CD14-positive monocyte (primary cell): Measurements from ENCODE around the gene WBP1. TPM values are rescaled to one million over a fixed set of nuclear protein-coding genes. Genes with fewer than 3 reads are reported as not detected.

Experiments used
- DNase-seq, 3 donors: peaks; one replicate each; pipeline ENCODE4 v3.0.0-alpha.2; 2011 to 2022
- H2AFZ ChIP-seq: 2 replicates; pipeline ENCODE4 v1.6.0; 2012; ENCODE audit warnings: mild to moderate bottlenecking, low read depth, low read length, inconsistent platforms; ENCODE audit not compliant: insufficient read depth, poor library complexity, severe bottlenecking
- H3K27ac ChIP-seq, 2 donors: 1 replicate in 1 of 2; 2 replicates in 1 of 2; pipeline ENCODE4 v1.5.1; 2012 to 2013; ENCODE audit warnings: low read length in 2 of 2, control low read depth in 1 of 2, inconsistent platforms in 1 of 2, low read depth in 1 of 2, mild to moderate bottlenecking in 1 of 2
- H3K27me3 ChIP-seq, 2 donors: one replicate each; pipeline versions ENCODE4 v1.6.0 to v1.6.1; 2011 to 2013; ENCODE audit warnings: low read length in 2 of 2; ENCODE audit not compliant: control insufficient read depth in 2 of 2, insufficient read depth in 2 of 2
- H3K36me3 ChIP-seq, 2 donors: replicated peaks in 1 of 2; 1 replicate in 1 of 2; 2 replicates in 1 of 2; pipeline versions ENCODE4 v1.5.1 to v1.6.1; 2012 to 2013; ENCODE audit warnings: low read length in 2 of 2, control low read depth in 1 of 2, inconsistent platforms in 1 of 2, mild to moderate bottlenecking in 1 of 2; ENCODE audit not compliant: insufficient read depth in 2 of 2, control insufficient read depth in 1 of 2
- H3K4me1 ChIP-seq, 2 donors: 1 replicate in 1 of 2; 2 replicates in 1 of 2; pipeline versions ENCODE4 v1.5.1 to v1.6.1; 2012 to 2013; ENCODE audit warnings: low read length in 2 of 2, control low read depth in 1 of 2, inconsistent platforms in 1 of 2, mild to moderate bottlenecking in 1 of 2, moderate library complexity in 1 of 2; ENCODE audit not compliant: insufficient read depth in 2 of 2, control insufficient read depth in 1 of 2
- H3K4me2 ChIP-seq: replicated peaks from 2 replicates; pipeline ENCODE3; 2012; ENCODE audit warnings: low read length, moderate library complexity, mild to moderate bottlenecking; ENCODE audit not compliant: poor library complexity, severe bottlenecking; ENCODE audit errors: extremely low read depth
- H3K4me3 ChIP-seq, 3 experiments: fragments of 200-600 bp in 1 of 3; sonication (generic) in 1 of 3; replicated peaks in 1 of 3; 1 replicate in 2 of 3; 2 replicates in 1 of 3; pipeline ENCODE4 v1.5.1; 2011 to 2013; ENCODE audit warnings: low read length in 3 of 3, mild to moderate bottlenecking in 3 of 3, control low read depth in 2 of 3, low read depth in 2 of 3, inconsistent platforms in 1 of 3, moderate library complexity in 1 of 3
- H3K79me2 ChIP-seq: 2 replicates; pipeline ENCODE4 v1.6.0; 2012; ENCODE audit warnings: mild to moderate bottlenecking, control low read depth, inconsistent platforms, low read length, moderate library complexity; ENCODE audit not compliant: insufficient read depth
- H3K9ac ChIP-seq: 2 replicates; pipeline ENCODE4 v1.6.0; 2017; ENCODE audit warnings: low read length, mild to moderate bottlenecking; ENCODE audit not compliant: insufficient read depth, poor library complexity, severe bottlenecking
- H3K9me3 ChIP-seq, 2 donors: replicated peaks in 1 of 2; 1 replicate in 1 of 2; 2 replicates in 1 of 2; pipeline versions ENCODE4 v1.5.1 to v1.6.1; 2012 to 2013; ENCODE audit warnings: low read length in 2 of 2, control low read depth in 1 of 2; ENCODE audit not compliant: control insufficient read depth in 1 of 2, insufficient read depth in 1 of 2
- H4K20me1 ChIP-seq: 2 replicates; pipeline ENCODE4 v1.6.0; 2012; ENCODE audit warnings: mild to moderate bottlenecking, low read length, control low read depth, moderate library complexity; ENCODE audit not compliant: insufficient read depth
- H3K27ac Mint-ChIP-seq, 7 donors: one replicate each; pipeline ENCODE4 v1.8.0; 2020; ENCODE audit warnings: mild to moderate bottlenecking in 7 of 7, mixed read lengths in 7 of 7, moderate library complexity in 6 of 7, inconsistent platforms in 2 of 7
- H3K27me3 Mint-ChIP-seq, 3 donors: one replicate each; pipeline ENCODE4 v1.8.0; 2021 to 2022; ENCODE audit warnings: low read depth in 3 of 3, mild to moderate bottlenecking in 3 of 3, mixed read lengths in 3 of 3, moderate library complexity in 3 of 3, inconsistent platforms in 1 of 3
- H3K36me3 Mint-ChIP-seq, 2 donors: one replicate each; pipeline ENCODE4 v1.8.0; 2020; ENCODE audit warnings: mixed read lengths in 2 of 2, inconsistent platforms in 1 of 2, mild to moderate bottlenecking in 1 of 2
- H3K4me1 Mint-ChIP-seq: one replicate; pipeline ENCODE4 v1.8.0; 2020; ENCODE audit warnings: mild to moderate bottlenecking, mixed read lengths
- H3K4me3 Mint-ChIP-seq, 2 donors: one replicate each; pipeline ENCODE4 v1.8.0; 2020; ENCODE audit warnings: mild to moderate bottlenecking in 2 of 2, mixed read lengths in 2 of 2, moderate library complexity in 1 of 2
- H3K9me3 Mint-ChIP-seq, 7 donors: one replicate each; pipeline ENCODE4 v1.8.0; 2020 to 2022; ENCODE audit warnings: mixed read lengths in 7 of 7, mild to moderate bottlenecking in 6 of 7, moderate library complexity in 6 of 7, inconsistent platforms in 2 of 7
- CTCF ChIP-seq: fragments of 200-600 bp; IDR thresholded peaks from one replicate; pipeline ENCODE4 v1.8.0; 2022; ENCODE audit warnings: antibody characterized with exemption, mild to moderate bottlenecking
- WGBS: methylation state at CpG from one replicate; pipeline ENCODE4 v1.1.5; 2013; ENCODE audit warnings: missing lambda C conversion rate; ENCODE audit not compliant: insufficient coverage; 5-methylcytosine and 5-hydroxymethylcytosine counted together
- intact Hi-C, 2 donors: fragments of 100-400 bp; cut with micrococcal nuclease; formaldehyde crosslinking; loops; one replicate each; pipeline versions ENCODE4 v1.15.0 to v1.15.1; 2023
- polyA plus RNA-seq, 3 donors: library from polyadenylated mRNA; depleted of rRNA in 1 of 3; unstranded in 2 of 3; stranded (reverse) in 1 of 3; fragments of 300-500 nt in 2 of 3; fragments of >200 nt in 1 of 3; fragmentation: Illumina TruSeq in 2 of 3; gene quantifications; 1 replicate in 2 of 3; 2 replicates in 1 of 3; pipeline ENCODE4 v1.2.3, GENCODE V29; 2012 to 2021

The WBP1 gene
- polyA plus RNA-seq, 3 donors, result 23.9 to 109 (median 31.0) TPM

GRCh38 chr2:74505448-74506246 lies 47.4 kb downstream of the WBP1 start:
- Histone ChIP-seq H3K27me3 (peaks cover 25 to 46% of the 10 kb centered on the region in 2 donors), H3K4me2 (peak overlapping the region; percentile 96), H3K4me3 (peak overlapping the region in 1 of 3 experiments; percentile 88), H3K9me3 (no peaks in the 10 kb centered on the region), H3K79me2 (peaks cover 28% of the 10 kb centered on the region), H2AFZ (no peak overlapping the region), H3K4me1 (peaks cover 57 to 63% of the 10 kb centered on the region in 2 donors), H3K27ac (peak overlapping the region; percentile 95 to 98), H3K9ac (no peak overlapping the region), H4K20me1 (no peaks in the 10 kb centered on the region), H3K36me3 (no peaks in the 10 kb centered on the region)
- TF ChIP-seq CTCF, result no peak
- Mint-ChIP-seq H3K27ac (peak overlapping the region in 6 of 7 donors; percentile 18 to 100 (median 81)), H3K36me3 (peaks cover 28 to 47% of the 10 kb centered on the region in 2 donors), H3K27me3 (peaks cover 38 to 57% (median 44%) of the 10 kb centered on the region in 3 donors), H3K4me1 (peaks cover 58% of the 10 kb centered on the region), H3K4me3 (peak overlapping the region; percentile 59 to 100), H3K9me3 (peaks cover 0 to 9% (median 4%) of the 10 kb centered on the region in 7 donors)
- intact Hi-C loops, result no loop called here
- DNase-seq, result no peak
- WGBS, result 100% methylated on average over 3 of the region's 14 CpGs

- peaks cover 25 to 36% of the 10 kb centered on the region in 2 donors for H3K36me3 Mint-ChIP-seq
- Histone ChIP-seq H3K9me3 (peaks cover 0 to 4% of the 10 kb centered on the region in 2 donors), H3K27ac (peak within 1 kb of the TSS; percentile 95 to 98), H3K4me1 (peaks cover 52 to 58% of the 10 kb centered on the region in 2 donors), H3K36me3 (no peaks in the 10 kb centered on the region), H4K20me1 (no peaks in the 10 kb centered on the region), H2AFZ (peak within 1 kb of the TSS; percentile 99), H3K4me3 (peak within 1 kb of the TSS; percentile 61 to 88 (median 79)), H3K9ac (peak within 1 kb of the TSS; percentile 88), H3K4me2 (peak within 1 kb of the TSS; percentile 96), H3K27me3 (peaks cover 25 to 46% of the 10 kb centered on the region in 2 donors), H3K79me2 (peaks cover 28% of the 10 kb centered on the region)
- H3K27me3 Mint-ChIP-seq, result peaks cover 37 to 57% (median 44%) of the 10 kb centered on the region in 3 donors
- intact Hi-C loops, result loop anchor here in 1 of 2 donors (1.0 kb wide), 1 partner anchor 22 kb away; the partner anchor contains the start of genes AUP1 and HTRA2
- 1% methylated on average over 54 of the region's 56 CpGs for WGBS
- peaks cover 59% of the 10 kb centered on the region for H3K4me1 Mint-ChIP-seq
- H3K4me3 Mint-ChIP-seq, result peak within 1 kb of the TSS; percentile 96 to 100
- no peak for TF ChIP-seq CTCF
- peak within 1 kb of the TSS; percentile 98 to 100 (median 100) for H3K27ac Mint-ChIP-seq
- H3K9me3 Mint-ChIP-seq, result peaks cover 0 to 12% (median 8%) of the 10 kb centered on the region in 7 donors
- peak; percentile 96 to 99 (median 96) for DNase-seq
Observed at GRCh38 chr2:74507145-74507925, 49.1 kb downstream of the WBP1 start, which contains the start of gene PCGF1. Gene PCGF1, minus strand, starts transcription at chr2:74507695. Its CDS starts 27 bp downstream, at chr2:74507668.
